Measurements from ENCODE around the gene SLC25A4. TPM values are rescaled to one million over a fixed set of nuclear protein-coding genes. Genes with fewer than 3 reads are reported as not detected.

SLC25A4 gene
- total RNA-seq, 6 experiments from 2014 or later, result 24.1 to 36.7 (median 27.0) TPM

- no peaks in the 10 kb centered on the region for H3K36me3 ChIP-seq
- no peaks in the 10 kb centered on the region for H3K27me3 ChIP-seq
- H3K9me3 ChIP-seq, result no peaks in the 10 kb centered on the region
- 80% methylated on average over 5 of the region's 8 CpGs for WGBS (ENCODE audit: insufficient coverage, low coverage, low lambda C conversion rate, missing lambda C conversion rate)
- TF ChIP-seq POLR2A (IDR thresholded peaks at IDR 0.05), result no peak
- TF ChIP-seq, protein P1, sequence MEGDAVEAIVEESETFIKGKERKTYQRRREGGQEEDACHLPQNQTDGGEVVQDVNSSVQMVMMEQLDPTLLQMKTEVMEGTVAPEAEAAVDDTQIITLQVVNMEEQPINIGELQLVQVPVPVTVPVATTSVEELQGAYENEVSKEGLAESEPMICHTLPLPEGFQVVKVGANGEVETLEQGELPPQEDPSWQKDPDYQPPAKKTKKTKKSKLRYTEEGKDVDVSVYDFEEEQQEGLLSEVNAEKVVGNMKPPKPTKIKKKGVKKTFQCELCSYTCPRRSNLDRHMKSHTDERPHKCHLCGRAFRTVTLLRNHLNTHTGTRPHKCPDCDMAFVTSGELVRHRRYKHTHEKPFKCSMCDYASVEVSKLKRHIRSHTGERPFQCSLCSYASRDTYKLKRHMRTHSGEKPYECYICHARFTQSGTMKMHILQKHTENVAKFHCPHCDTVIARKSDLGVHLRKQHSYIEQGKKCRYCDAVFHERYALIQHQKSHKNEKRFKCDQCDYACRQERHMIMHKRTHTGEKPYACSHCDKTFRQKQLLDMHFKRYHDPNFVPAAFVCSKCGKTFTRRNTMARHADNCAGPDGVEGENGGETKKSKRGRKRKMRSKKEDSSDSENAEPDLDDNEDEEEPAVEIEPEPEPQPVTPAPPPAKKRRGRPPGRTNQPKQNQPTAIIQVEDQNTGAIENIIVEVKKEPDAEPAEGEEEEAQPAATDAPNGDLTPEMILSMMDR (IDR thresholded peaks at IDR 0.05), result no peak
- H3K27ac ChIP-seq, result no peak overlapping the region
- intact Hi-C loops (cut with DNase I), result no loop called here
- H3K4me1 ChIP-seq, result peaks cover 0 to 4% (median 2%) of the 10 kb centered on the region in 4 donors
- no peak overlapping the region for H3K4me3 ChIP-seq
- ATAC-seq, result no peak
- no peak for DNase-seq
Observed at GRCh38 chr4:185099024-185099682, 43.9 kb upstream of the SLC25A4 start.

GRCh38 chr4:185099940-185100339, 43.1 kb upstream of the SLC25A4 start:
- ATAC-seq, result no peak
- DNase-seq, result no peak
- TF ChIP-seq POLR2A (IDR thresholded peaks at IDR 0.05), result no peak
- TF ChIP-seq, protein P1 (IDR thresholded peaks at IDR 0.05), result no peak
- Histone ChIP-seq H3K9me3 (no peaks in the 10 kb centered on the region), H3K27me3 (no peaks in the 10 kb centered on the region), H3K36me3 (no peaks in the 10 kb centered on the region), H3K27ac (no peak overlapping the region), H3K4me1 (peaks cover 0 to 10% (median 4%) of the 10 kb centered on the region in 4 donors), H3K4me3 (no peak overlapping the region)
- intact Hi-C loops (cut with DNase I), result no loop called here
- WGBS (ENCODE audit: insufficient coverage, low coverage, low lambda C conversion rate, missing lambda C conversion rate), result 40% methylated on average over 1 of the region's 8 CpGs

- Histone ChIP-seq H3K4me3 (no peak overlapping the region), H3K27ac (no peak overlapping the region), H3K36me3 (no peaks in the 10 kb centered on the region), H3K4me1 (peaks cover 0 to 15% (median 6%) of the 10 kb centered on the region in 4 donors), H3K9me3 (no peaks in the 10 kb centered on the region), H3K27me3 (no peaks in the 10 kb centered on the region)
- intact Hi-C loops (cut with DNase I), result no loop called here
- DNase-seq (no peak), ATAC-seq (no peak)
- 94% methylated on average over 6 of the region's 7 CpGs for WGBS (ENCODE audit: insufficient coverage, low coverage, low lambda C conversion rate, missing lambda C conversion rate)
- no peak for TF ChIP-seq POLR2A (IDR thresholded peaks at IDR 0.05)
- TF ChIP-seq, protein P1 (IDR thresholded peaks at IDR 0.05), result no peak
Observed at GRCh38 chr4:185100423-185100822, 42.6 kb upstream of the SLC25A4 start.

GRCh38 chr4:185101354-185101890, 41.6 kb upstream of the SLC25A4 start:
- ATAC-seq (no peak), DNase-seq (no peak)
- peaks cover 0 to 15% (median 7%) of the 10 kb centered on the region in 4 donors for H3K4me1 ChIP-seq
- TF ChIP-seq, protein P1 (IDR thresholded peaks at IDR 0.05), result no peak
- TF ChIP-seq POLR2A (IDR thresholded peaks at IDR 0.05), result no peak
- H3K9me3 ChIP-seq, result no peaks in the 10 kb centered on the region
- H3K36me3 ChIP-seq, result no peaks in the 10 kb centered on the region
- no peak overlapping the region for H3K4me3 ChIP-seq
- H3K27ac ChIP-seq, result no peak overlapping the region
- no peaks in the 10 kb centered on the region for H3K27me3 ChIP-seq
- WGBS (ENCODE audit: insufficient coverage, low coverage, low lambda C conversion rate, missing lambda C conversion rate), result 89% methylated on average over 7 of the region's 9 CpGs
- intact Hi-C loops (cut with DNase I), result no loop called here

All from right lobe of liver (tissue), 6 donors.